HG03039 (cell line): ENCODE data around the gene DPEP1.

Source experiments
- ATAC-seq: cut with Tn5 transposase; IDR thresholded peaks from one replicate; pipeline ENCODE4 v1.9.1; 2021; ENCODE audit warnings: mild to moderate bottlenecking, moderate library complexity; ENCODE audit not compliant: unreplicated experiment

The DPEP1 gene

DNA sequence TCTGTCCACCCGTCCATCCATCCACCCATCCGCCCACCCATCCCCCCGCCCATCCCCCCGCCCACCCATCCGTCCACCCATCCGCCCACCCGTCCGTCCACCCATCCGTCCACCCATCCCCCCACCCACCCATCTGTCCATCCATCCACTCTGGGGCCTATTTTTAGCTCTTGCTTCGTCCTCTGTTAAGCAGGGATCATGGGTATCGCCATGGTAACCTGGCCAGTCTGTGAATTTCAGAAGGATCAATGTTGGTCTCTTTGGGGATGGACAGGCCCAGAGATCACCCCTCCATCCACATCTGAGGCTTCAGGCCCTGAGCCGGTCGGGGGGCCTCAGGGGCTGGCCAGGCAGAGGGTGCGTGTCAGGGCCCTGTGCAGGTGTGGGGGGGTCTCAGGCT is 15.2 kb upstream of the DPEP1 start:
- ATAC-seq, result no peak

DNA sequence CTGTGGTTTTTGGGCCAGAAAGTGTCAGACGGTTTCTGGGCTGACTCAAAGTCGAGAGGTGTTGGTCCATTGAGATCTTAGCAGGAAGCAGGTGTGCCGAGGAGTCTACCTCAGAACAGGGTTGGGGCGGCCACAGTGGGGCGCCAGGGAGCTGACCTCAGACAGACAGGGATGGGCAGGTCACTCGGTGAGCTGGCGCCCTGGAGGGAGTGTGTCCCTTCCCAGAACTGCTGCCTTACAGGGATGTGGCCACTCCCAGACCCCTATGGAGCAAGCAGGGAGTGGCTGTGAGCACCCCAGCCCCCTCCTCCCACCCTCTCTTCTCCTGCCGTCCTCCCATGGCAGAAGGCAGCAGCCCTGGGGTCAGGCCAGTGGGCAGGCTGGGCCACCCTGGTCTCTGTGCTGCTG is 14.0 kb upstream of the DPEP1 start:
- no peak for ATAC-seq

DNA sequence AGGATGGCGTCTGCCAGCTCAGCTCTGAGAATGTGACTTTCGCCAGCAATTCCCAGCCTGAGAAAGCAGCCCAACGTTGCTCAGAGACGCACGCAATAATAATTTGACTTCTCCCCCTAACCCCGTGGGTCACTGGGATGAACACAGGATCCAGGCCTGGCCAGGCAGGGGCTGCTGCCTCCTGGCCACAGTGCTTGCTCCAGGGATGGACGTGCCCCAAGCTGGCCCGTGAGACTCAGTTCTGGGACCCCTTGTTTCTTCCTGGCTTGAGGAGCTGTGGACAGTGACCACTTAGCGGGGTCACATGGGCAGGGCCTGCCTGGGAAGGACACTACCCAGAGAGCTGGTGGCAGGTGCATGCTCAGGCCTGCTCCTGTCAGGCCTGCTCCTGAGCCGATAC is 13.5 kb upstream of the DPEP1 start:
- ATAC-seq, result no peak

DNA sequence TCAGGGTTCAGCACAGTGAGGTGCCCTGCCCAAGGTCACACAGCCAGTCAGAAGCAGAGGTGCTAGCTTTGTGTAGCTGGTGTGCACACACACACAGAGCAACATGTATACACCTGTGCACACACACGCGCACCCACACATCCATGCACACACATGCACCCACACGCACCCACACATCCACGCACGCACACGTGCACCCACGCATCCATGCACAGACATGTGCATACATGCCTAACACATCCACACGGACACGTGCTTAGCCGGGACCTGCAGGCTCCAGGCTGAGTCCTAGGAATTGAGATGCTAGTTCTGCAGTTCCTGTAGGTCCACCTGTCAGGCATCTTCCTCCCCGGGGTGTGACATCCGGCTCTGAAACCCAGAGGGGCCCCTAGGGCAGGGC is 13.0 kb upstream of the DPEP1 start:
- no peak for ATAC-seq

DNA sequence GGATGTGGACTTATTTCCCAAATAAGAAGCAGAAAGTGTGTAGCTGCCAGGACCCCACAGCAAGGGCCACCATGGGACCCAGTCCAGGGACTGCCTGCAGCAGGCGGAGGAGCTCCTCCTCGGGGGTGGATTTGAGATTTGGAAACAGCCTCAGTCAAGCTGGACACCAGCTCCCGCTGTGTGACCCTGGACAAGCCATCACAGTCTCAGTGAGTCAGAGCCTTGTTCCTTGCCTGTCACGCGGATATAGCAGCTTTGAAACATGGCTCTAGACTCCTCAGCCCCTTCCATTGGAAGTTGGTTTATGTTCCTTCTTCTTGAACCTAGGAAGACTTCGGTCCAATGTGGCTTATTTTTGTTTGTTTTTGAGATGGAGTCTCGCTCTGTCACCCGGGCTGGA is 12.5 kb upstream of the DPEP1 start:
- no peak for ATAC-seq

DNA sequence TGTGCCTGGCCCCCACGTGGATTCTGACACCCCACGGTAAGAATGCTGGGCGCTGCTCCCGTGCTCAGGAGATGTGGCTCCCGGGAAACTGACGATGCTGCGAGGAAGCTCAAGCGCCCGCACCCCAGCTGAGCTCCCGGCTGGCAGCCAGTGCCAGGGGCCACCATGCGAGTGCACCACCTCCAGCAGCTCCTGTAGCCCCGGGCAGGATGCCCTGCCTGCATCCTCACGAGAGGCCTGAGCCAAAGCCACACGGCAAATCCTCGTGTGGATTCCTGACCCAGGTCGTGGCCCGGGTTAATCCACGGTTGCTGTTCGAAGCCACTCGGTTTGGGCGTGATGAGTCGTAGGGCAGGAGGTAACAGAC is 11.6 kb upstream of the DPEP1 start:
- ATAC-seq, result no peak

DNA sequence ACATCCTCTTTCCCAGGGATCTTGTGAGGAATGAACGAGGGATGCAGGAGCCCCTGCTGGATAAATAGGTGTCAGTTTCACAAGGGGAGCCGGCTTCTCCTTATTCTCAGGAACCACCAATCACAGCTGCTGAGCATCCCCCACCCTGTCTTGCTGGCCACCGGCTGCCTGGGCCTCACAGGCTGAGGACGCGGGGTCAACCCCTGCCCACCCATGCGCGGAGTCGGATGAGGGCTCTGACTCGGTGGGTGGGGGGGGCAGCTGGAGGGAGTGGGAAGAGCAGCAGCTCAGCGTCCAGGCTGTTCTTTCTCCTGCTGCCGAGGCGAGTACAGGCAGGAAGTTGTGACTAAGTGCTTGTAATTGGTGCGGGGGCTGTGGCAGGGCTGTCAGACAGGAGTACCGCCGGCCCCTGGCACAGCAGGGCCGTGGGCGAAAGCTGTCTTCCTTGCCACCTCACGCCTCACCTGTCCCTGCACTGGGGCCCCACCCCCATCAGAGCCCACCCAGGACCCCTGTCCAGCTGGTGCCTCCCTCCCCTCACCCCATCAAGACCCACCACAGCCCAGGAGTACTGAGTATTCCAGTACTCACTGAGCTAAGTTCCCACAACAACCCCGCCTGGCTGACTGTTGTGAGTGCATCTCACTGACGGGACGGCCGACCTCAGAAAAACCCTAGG is 11.0 kb upstream of the DPEP1 start:
- ATAC-seq, result no peak

DNA sequence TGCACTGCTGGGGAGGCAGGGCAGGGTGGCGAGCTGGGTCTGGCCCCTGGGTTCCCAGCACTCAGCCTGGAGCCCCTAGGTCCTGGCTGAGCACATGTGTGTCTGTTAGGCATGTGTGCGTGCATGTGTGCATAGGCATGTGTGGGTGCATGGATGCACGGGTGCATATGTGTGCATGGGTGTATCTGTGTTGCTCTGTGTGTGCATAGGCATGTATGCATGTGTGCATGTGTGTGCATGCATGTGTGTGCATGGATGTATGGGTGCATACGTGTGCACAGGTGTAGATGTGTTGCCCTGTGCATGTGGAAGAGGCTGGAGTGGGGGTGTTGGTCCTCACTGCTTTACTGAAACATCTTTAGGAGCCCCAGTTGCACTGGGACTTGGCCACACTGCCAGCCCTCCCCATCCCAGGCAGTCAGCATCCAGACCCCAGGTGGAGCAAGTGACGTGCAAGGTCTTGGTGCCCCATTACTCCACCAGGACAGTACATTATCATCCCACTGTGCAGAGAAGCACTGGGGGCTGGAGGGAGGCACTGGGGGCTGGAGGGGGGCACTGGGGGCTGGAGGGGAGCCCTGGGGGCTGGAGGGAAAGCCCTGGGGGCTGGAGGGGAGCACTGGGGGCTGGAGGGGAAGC is 10.4 kb upstream of the DPEP1 start:
- no peak for ATAC-seq

DNA sequence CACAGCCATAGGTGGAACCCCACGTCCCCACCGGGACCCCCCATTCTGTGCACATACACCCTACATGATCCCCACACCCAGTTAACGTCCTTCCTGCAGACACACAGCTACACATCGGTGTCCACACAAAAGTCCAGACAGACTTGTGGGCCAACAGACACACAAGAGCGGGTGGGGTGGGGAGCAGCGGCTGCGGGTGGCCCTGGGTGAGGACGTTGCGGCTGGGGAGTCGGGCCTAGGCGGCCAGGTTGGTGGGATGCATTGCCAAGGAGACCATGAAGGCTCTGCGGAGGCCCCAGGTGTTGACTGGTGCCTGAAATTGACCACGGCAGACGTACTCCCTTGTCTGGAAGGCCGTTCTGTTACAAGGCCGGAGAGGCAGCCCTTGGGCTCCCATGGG is 8.7 kb upstream of the DPEP1 start:
- no peak for ATAC-seq

DNA sequence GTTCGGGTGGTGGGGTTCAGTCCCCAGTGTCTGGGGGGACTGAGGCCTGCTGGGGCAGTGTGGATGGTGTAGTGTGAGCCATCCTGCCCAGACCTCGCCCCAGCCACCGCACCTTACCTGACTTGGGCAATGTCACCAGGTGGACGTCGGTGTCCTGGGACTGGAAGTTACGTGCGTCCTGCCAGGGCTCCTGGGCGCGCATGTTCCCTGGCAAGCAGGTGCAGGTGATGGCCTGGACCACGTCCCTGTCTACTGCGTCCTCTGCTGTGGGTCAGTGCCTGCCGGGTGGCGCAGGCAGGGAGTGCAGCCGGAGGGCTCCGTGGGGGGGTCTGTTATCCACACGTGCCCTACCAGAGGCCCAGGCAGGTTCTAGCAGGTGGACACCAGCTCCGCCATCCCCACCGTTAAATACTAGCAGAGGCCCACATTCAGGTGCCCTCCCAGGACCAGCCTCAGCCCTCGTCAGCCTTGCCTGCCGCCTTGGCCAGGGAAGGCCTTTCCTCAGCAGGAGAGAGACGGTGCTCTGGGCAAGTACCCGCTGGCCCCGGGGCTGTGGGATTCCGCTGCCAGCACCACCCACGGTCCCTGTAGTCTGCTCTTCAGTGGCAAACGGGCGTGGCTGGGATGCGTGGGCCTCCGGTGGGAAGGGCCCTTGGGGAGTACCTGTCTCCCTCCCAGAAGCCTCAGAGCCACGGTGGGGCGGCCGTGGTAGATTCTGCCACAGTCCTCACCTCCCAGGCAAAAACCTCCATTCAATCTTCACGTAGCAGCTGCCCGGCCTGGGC is 8.1 kb upstream of the DPEP1 start:
- no peak for ATAC-seq

DNA sequence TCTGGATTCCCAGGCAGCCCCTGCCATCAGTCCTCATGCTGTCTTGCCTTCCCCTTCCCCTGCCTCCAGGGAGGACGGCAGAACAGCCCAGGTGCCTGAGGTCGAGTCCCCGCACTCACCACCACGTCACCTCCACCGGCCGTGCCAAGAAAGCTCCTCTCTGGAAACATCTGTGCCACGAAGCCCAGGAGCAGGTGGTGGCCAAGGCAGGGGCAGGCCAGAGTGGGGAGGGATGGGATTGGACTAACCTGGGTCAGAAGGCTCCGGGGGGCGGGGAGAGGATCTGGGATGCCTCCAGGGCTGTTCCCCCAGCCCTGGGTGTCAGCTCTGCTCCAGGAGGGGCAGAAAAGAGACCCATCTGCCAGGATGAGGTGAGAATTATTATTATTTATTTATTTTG is 7.4 kb upstream of the DPEP1 start:
- no peak for ATAC-seq

DNA sequence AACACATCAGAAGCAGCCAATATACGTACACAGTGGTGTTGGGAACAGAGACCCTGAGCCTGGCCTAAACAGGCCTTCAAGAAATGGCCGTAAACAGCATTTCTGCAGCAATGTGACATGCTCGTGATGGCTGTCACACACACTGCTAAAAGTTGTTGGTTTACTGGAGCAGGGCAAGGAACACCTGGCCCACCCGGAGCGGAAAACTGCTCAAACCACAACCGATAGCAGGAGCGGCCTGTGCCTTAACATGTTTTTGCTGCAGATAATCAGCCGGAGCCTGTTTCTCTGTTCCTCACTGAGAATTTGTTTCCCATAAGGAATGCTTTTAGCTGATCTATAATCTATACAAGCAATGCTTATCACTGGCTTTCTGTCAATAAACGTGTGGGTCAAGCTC is 6.0 kb upstream of the DPEP1 start:
- ATAC-seq, result no peak

DNA sequence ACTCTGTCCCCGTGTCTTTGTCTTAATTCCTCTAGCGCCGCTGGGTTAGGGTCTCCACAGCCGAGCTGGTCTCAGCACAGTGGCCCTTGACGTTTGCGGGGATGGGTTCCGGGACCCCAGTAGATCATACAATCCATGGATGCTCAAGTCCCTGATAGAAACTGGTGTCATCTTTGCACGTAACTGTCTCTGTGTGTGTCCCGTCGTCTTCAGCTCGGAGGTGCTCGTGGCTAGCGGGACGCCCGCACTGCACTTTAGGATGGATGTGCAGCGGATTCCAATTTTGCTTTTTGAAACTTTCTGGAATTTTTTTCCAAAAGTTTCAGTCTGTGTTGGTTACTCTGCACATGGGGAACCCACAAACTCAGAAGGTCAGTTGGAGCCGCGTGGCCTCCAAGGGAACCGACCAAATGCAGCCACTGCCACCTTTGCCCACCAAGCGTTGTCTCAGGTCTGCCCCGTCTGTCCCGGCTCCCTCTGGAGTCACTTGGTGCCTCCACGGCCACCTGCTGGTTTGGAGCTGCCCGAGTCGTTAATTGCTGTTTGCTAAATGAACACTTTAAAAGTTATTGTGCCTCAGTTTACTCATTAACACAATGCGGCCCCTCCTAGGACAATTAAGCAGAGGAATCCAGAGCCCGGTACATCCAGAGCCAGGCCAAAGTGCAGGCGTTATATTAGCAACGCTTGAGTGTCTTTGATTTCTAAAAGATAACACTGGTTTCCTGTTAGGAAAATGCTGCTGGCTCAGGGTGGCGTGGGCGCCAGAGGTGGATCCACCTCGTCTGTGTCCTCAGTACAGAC is 5.3 kb upstream of the DPEP1 start:
- ATAC-seq, result no peak

DNA sequence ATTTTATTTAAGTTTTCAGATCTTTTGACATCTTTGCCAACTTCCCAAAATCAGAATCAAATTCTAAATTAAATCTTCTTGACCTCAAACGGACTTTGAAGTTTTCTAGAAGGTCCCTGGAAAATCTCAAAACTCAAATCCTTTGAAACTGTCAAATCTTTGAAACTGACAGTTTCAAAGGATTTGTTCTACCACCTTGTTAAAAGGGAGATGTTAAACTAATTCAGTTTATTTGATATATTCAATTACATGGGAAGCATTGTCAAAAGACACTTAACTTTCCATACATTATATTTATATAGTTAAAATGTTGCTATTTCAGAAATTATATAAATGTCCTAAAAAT is 3.4 kb upstream of the DPEP1 start:
- ATAC-seq, result no peak

DNA sequence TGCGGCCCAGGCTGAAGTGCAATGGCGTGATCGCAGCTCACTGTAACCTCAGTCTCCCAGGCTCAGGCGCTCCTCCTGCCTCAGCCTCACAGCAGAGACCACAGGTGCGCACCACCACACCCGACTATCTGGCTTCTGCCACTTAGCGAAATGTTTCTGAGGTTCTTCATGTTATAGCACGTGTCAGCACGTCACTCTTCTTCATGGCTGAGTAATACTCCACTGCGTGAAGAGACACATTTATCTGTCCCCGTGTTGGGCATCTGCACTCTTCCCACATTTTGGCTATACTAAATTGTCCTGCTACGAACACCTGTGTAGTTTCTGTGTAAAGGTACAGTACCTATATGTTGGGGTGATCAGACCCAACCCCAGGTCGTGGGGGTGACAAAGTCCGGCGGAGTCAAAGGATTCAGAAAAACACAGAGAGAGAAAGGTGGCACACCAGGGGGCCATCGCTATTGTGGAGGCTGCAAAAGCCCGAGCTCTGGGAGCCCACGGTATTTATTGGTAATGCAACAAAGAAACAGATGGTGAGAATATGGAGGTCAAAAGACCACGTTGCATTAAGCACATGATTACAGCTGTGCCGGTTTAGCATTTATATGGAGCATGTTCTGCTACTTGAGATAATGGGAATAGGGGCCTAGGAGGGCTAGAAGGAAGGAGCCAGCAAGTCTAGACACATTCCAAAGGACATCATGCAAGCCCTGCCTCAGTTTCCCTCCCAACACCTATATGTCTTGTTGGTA is 851 bp upstream of the DPEP1 start:
- no peak for ATAC-seq

DNA sequence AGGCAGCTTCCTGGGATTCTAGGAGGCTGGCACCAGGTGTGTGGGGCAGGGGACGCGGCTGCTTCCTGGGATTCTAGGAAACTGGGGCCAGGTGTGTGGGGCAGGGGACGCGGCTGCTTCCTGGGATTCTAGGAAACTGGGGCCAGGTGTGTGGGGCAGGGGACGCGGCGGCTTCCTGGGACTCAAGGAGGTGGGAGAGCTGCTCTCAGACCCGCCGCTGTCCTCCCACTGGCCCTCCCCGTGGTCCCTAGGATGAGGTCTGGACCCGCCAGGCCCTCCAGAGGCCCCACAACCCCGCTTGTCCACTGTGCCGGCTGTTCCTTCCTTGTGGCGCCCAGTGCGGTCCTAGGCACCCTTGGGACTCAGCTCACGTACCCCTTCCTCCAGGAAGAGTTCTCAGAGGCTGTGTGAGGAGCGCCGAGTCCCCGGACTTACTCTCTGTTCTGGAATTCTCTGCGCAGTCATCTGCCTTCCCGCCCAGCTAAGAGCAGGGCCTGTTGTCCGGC is 565 bp downstream of the DPEP1 start:
- no peak for ATAC-seq

DNA sequence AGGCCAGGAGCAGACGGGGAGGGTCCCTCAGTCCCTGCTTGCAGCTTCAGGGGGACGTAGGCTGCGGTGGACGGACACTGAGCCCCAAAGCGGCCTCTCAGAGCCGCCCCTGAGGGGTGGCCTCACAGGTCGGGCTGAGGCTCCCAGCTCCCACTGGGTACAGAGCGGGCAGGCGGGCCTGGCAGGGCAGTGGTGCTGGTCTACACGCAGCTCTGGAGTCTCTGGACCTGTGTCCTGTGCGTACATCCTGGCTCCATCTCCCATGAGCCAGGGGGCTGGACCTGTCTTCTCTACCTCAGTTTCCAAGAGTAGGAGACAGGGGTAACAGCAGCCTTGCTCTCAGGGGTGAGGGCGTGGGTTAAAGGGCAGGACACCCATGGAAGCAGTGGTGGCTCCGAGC is 1.7 kb downstream of the DPEP1 start:
- no peak for ATAC-seq

DNA sequence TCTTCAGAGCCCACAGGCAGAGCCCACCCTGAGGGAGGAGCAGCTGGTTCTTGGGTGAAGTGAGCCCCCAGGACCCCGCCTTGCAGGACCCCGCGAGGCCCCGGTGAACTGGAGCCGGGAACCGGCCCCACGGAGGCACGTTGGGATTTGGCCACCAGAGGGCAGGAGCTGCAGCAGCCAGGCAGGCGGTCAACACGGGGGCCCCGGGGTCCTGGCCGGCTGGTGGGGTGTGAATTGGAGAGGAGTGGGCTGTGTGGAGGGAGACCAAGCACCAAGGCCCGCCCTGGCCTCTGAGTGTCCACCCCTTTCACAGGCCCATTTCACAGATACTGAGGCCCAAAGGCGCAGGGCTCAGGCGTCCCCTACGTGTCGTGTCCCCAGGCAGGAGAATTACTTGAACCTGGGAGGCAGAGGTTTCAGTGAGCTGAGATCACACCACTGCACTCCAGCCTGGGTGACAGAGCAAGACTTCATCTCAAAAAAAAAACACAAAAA is 2.2 kb downstream of the DPEP1 start:
- ATAC-seq, result no peak

DNA sequence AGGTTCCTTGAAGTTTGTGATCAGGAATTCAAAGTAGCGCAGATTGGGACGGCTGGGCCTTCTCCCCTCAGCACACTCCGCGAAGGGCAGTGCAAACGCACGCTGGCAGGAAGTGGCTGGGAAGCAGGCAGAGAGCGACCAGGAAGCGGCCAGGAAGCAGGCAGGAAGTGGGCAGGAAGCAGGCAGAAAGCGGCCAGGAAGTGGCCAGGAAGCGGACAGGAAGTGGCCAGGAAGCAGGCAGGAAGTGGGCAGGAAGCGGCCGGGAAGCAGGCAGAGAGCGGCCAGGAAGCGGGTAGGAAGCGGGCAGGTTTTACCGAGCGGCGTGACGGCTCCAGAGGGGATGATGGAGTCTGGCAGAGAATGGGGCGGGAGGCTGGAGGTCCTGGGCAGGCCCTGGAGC is 3.2 kb downstream of the DPEP1 start:
- ATAC-seq, result no peak

DNA sequence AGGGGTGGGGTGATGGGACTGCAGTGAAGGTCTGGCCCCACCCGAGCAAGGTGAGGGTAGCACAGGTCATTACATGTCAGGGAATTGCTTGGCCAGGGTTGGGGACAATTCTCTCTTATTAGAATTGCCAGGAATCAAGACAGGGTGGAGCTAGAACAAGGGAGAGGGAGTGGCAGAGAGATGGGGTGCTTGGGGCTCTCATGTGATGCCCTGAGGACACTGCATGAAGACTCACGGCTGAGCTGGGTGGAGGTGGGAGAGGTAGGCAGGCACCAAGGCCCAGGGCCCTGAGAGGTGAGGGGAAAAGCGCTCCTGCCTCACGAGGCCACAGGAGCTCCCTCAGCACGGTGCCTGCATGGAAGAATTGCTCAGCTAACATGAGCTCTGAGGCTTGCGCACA is 3.6 kb downstream of the DPEP1 start:
- ATAC-seq, result no peak
